Measurements from ENCODE around the gene UHMK1.
"Not testable (repeated sequence)": the region's sequence is repeated elsewhere in the genome, so short reads cannot be mapped to it uniquely, and the experiment has no call there.

Gene UHMK1, protein sequence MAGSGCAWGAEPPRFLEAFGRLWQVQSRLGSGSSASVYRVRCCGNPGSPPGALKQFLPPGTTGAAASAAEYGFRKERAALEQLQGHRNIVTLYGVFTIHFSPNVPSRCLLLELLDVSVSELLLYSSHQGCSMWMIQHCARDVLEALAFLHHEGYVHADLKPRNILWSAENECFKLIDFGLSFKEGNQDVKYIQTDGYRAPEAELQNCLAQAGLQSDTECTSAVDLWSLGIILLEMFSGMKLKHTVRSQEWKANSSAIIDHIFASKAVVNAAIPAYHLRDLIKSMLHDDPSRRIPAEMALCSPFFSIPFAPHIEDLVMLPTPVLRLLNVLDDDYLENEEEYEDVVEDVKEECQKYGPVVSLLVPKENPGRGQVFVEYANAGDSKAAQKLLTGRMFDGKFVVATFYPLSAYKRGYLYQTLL

DNA sequence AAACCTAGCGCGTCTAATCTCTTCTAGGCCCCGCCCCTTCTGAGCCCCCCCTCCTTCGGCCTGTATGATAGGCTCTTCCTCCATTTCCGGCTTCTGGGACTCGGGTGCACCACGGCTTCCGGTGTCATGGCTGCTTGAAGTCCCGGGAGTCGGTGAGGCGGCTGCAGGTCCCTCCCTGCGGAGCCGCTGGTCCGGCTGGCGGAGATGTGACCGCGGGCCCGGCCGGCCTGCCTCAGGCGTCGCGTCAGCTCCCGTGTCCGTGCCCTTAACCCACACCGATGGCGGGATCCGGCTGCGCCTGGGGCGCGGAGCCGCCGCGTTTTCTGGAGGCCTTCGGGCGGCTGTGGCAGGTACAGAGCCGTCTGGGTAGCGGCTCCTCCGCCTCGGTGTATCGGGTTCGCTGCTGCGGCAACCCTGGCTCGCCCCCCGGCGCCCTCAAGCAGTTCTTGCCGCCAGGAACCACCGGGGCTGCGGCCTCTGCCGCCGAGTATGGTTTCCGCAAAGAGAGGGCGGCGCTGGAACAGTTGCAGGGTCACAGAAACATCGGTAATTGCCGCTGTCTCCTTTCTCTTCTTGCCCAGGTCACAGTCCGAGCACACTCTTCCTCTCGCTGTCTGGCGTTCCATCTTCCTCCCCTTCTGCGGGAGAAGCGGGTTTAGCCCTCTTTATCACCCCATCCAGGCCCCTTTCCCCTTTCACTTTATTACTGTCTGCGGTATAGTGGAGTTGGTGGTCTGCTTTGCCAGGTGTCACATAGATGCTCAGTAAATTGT is at the start of gene UHMK1:
Gene UHMK1 (plus strand): TSS at position 96 of the 773 bp plus-strand sequence. CDS start 183 bp downstream, at position 279.
- FAIRE-seq (no peak), DNase-seq (ENCODE audit: insufficient read length, low spot score) (peak; percentile 86)
- TF ChIP-seq, protein P1, sequence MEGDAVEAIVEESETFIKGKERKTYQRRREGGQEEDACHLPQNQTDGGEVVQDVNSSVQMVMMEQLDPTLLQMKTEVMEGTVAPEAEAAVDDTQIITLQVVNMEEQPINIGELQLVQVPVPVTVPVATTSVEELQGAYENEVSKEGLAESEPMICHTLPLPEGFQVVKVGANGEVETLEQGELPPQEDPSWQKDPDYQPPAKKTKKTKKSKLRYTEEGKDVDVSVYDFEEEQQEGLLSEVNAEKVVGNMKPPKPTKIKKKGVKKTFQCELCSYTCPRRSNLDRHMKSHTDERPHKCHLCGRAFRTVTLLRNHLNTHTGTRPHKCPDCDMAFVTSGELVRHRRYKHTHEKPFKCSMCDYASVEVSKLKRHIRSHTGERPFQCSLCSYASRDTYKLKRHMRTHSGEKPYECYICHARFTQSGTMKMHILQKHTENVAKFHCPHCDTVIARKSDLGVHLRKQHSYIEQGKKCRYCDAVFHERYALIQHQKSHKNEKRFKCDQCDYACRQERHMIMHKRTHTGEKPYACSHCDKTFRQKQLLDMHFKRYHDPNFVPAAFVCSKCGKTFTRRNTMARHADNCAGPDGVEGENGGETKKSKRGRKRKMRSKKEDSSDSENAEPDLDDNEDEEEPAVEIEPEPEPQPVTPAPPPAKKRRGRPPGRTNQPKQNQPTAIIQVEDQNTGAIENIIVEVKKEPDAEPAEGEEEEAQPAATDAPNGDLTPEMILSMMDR (IDR thresholded peaks at IDR 0.05; ENCODE audit: insufficient read depth, missing control alignments) = no peak

DNA sequence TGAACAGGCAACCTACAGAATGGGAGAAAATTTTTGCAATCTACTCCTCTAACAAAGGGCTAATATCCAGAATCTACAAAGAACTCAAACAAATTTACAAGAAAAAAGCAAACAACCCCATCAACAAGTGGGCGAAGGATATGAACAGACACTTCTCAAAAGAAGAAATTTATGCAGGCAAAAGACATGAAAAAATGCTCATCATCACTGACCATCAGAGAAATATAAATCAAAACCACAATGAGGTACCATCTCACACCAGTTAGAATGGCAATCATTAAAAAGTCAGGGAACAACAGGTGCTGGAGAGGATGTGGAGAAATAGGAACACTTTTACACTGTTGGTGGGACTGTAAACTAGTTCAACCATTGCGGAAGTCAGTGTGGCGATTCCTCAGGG is 43.3 kb upstream of the UHMK1 start:
- DNase-seq (ENCODE audit: insufficient read length, low spot score); FAIRE-seq: not testable (repeated sequence)

DNA sequence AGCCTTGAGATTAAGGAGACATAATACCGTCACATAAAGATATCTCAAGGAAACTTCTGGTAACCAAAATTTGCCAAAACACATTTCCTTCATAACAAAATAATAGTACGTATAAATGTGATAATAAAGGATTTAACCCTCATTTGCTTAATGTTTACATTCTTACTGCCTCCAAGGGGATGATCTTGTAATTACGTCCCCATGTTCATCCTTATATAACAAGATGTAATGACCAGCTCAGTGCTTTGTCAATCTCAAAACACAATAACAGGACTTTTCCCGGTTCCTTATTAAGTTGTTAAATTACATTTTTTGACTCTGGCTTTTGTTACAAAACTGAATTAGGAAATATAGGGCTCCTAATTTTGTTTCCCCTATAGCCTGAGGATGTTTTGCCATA is 41.3 kb upstream of the UHMK1 start:
- DNase-seq (ENCODE audit: insufficient read length, low spot score) = no peak
- FAIRE-seq = peak; percentile 53
- TF ChIP-seq, protein P1 (IDR thresholded peaks at IDR 0.05; ENCODE audit: insufficient read depth, missing control alignments) = no peak

- FAIRE-seq = peak; percentile 11
- TF ChIP-seq, protein P1 (IDR thresholded peaks at IDR 0.05; ENCODE audit: insufficient read depth, missing control alignments) = no peak
- no peak for DNase-seq (ENCODE audit: insufficient read length, low spot score)
Measured at GRCh38 chr1:162458236-162458635, 39.4 kb upstream of the UHMK1 start.

DNA sequence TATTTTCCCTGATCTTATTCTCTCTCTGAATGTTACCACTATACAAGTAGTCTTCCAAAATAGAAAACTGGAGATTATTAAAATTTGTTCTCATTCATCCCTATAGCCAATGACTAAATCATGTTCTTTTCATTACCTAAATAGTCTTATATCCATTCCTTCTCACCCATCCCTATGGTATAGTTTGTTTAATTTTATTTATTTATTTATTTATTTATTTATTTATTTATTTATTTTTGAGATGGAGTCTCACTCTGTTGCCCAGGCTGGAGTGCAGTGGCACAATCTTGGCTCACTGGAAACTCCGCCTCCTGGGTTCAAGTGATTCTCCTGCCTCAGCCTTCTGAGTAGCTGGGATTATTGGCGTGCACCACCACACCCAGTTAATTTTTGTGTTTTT is 35.2 kb upstream of the UHMK1 start:
- DNase-seq (ENCODE audit: insufficient read length, low spot score); FAIRE-seq: not testable (repeated sequence)

DNA sequence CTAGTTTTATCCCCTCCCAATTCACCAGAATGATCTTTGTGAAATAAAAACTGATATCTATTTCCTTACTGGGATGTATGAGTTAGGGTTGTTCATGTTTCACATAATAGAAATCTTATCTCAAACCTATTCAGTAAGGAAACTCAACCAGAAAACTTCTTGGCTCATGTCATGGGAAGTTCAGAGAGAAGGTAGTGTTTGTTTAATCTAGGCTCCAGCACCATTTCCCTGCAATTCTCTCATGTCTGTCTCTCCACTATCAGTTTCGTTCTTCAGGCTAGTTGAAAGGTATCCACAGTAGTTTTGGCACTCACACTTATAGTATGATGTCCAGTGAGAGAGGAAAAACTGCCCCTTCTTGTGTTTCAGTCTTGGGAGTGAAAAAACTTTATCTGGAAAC is 34.6 kb upstream of the UHMK1 start:
- TF ChIP-seq, protein P1 (IDR thresholded peaks at IDR 0.05; ENCODE audit: insufficient read depth, missing control alignments) = no peak
- DNase-seq (ENCODE audit: insufficient read length, low spot score) (no peak), FAIRE-seq (no peak)

GRCh38 chr1:162466797-162467196 is 30.8 kb upstream of the UHMK1 start:
- no peak for DNase-seq (ENCODE audit: insufficient read length, low spot score)
- TF ChIP-seq, protein P1 (IDR thresholded peaks at IDR 0.05; ENCODE audit: insufficient read depth, missing control alignments) = no peak
- no peak for FAIRE-seq

GRCh38 chr1:162470216-162470615 is 27.4 kb upstream of the UHMK1 start:
- DNase-seq (ENCODE audit: insufficient read length, low spot score) = no peak
- TF ChIP-seq, protein P1 (IDR thresholded peaks at IDR 0.05; ENCODE audit: insufficient read depth, missing control alignments) = no peak
- FAIRE-seq = no peak
